Kidney glomerular epithelial cell (primary cell): ENCODE measurements around the gene FERMT3.

Experiments
- DNase-seq: peaks from one replicate; lab custom pipeline; 2025; lab: John Stamatoyannopoulos, UW

FERMT3 gene

GRCh38 chr11:64264371-64264852 is 57.9 kb downstream of the FERMT3 start:
- DNase-seq, result no peak

- DNase-seq, result no peak
Observed at GRCh38 chr11:64265176-64266160, 58.9 kb downstream of the FERMT3 start.

GRCh38 chr11:64266339-64266738 is 59.8 kb downstream of the FERMT3 start:
- no peak for DNase-seq

- DNase-seq, result no peak
Observed at GRCh38 chr11:64267207-64267945, 60.9 kb downstream of the FERMT3 start.

- no peak for DNase-seq
Observed at GRCh38 chr11:64268025-64268892, 61.7 kb downstream of the FERMT3 start.

- no peak for DNase-seq
Observed at GRCh38 chr11:64268893-64269539, 62.5 kb downstream of the FERMT3 start.

- DNase-seq, result peak; percentile 96
Observed at GRCh38 chr11:64269540-64270220, 63.2 kb downstream of the FERMT3 start.
